ENCODE results near the gene ZBTB16. TPM values are rescaled to one million over a fixed set of nuclear protein-coding genes. Genes with fewer than 3 reads are reported as not detected.

Gene ZBTB16
- polyA plus RNA-seq, 3 donors = 4.1 to 12.3 (median 8.3) TPM

GRCh38 chr11:114054806-114055205 is 4.7 kb upstream of the ZBTB16 start:
- no peaks in the 10 kb centered on the region for H3K36me3 ChIP-seq (replicated peaks in 1 of 2; ENCODE audit: control insufficient read depth in 1 of 2, insufficient read depth in 2 of 2, low read length in 2 of 2)
- no peaks in the 10 kb centered on the region for H3K79me2 ChIP-seq (ENCODE audit: insufficient read depth, low read length)
- H3K27ac Mint-ChIP-seq = no peak overlapping the region
- H3K36me3 Mint-ChIP-seq = no peaks in the 10 kb centered on the region
- H3K27me3 Mint-ChIP-seq (ENCODE audit: low read depth in 3 of 3) = peaks cover 15 to 31% (median 30%) of the 10 kb centered on the region in 3 donors
- peaks cover 10 to 11% of the 10 kb centered on the region in 2 donors for H3K4me1 ChIP-seq (ENCODE audit: control insufficient read depth in 1 of 2, insufficient read depth in 2 of 2, low read length in 2 of 2)
- no peak overlapping the region for H3K4me3 ChIP-seq (replicated peaks in 1 of 3; ENCODE audit: low read depth in 2 of 3, low read length in 3 of 3)
- no peak overlapping the region for H2AFZ ChIP-seq (ENCODE audit: insufficient read depth, low read depth, low read length, poor library complexity, severe bottlenecking)
- H3K27me3 ChIP-seq (ENCODE audit: control insufficient read depth in 2 of 2, insufficient read depth in 2 of 2, low read length in 2 of 2) = peaks cover 8 to 26% of the 10 kb centered on the region in 2 donors
- no peak for TF ChIP-seq CTCF (IDR thresholded peaks at IDR 0.05)
- no peaks in the 10 kb centered on the region for H4K20me1 ChIP-seq (ENCODE audit: insufficient read depth, low read length)
- WGBS (ENCODE audit: insufficient coverage) = 100% methylated on average over 1 of the region's 3 CpGs
- H3K4me2 ChIP-seq (replicated peaks; ENCODE audit: extremely low read depth, low read length, poor library complexity, severe bottlenecking) = no peak overlapping the region
- H3K9me3 ChIP-seq (replicated peaks in 1 of 2; ENCODE audit: control insufficient read depth in 1 of 2, insufficient read depth in 1 of 2, low read length in 2 of 2) = no peaks in the 10 kb centered on the region
- H3K4me1 Mint-ChIP-seq = peaks cover 9% of the 10 kb centered on the region
- intact Hi-C loops (cut with micrococcal nuclease) = no loop called here
- H3K27ac ChIP-seq (ENCODE audit: low read depth in 1 of 2, low read length in 2 of 2) = no peak overlapping the region
- H3K4me3 Mint-ChIP-seq = no peak overlapping the region
- peaks cover 0 to 6% (median 0%) of the 10 kb centered on the region in 7 donors for H3K9me3 Mint-ChIP-seq
- DNase-seq = no peak
- H3K9ac ChIP-seq (ENCODE audit: insufficient read depth, low read length, poor library complexity, severe bottlenecking) = no peak overlapping the region

- H3K36me3 ChIP-seq (replicated peaks in 1 of 2; ENCODE audit: control insufficient read depth in 1 of 2, insufficient read depth in 2 of 2, low read length in 2 of 2) = no peaks in the 10 kb centered on the region
- no peak overlapping the region for H3K4me2 ChIP-seq (replicated peaks; ENCODE audit: extremely low read depth, low read length, poor library complexity, severe bottlenecking)
- DNase-seq = no peak
- Mint-ChIP-seq H3K27me3 (ENCODE audit: low read depth in 3 of 3) (peaks cover 15 to 41% (median 37%) of the 10 kb centered on the region in 3 donors), H3K4me1 (peaks cover 14% of the 10 kb centered on the region), H3K9me3 (peaks cover 0 to 13% (median 0%) of the 10 kb centered on the region in 7 donors), H3K27ac (no peak overlapping the region), H3K36me3 (no peaks in the 10 kb centered on the region), H3K4me3 (no peak overlapping the region)
- intact Hi-C loops (cut with micrococcal nuclease) = no loop called here
- H3K9me3 ChIP-seq (replicated peaks in 1 of 2; ENCODE audit: control insufficient read depth in 1 of 2, insufficient read depth in 1 of 2, low read length in 2 of 2) = no peaks in the 10 kb centered on the region
- no peak for TF ChIP-seq CTCF (IDR thresholded peaks at IDR 0.05)
- H4K20me1 ChIP-seq (ENCODE audit: insufficient read depth, low read length) = peaks cover 3% of the 10 kb centered on the region
- peaks cover 8 to 28% of the 10 kb centered on the region in 2 donors for H3K27me3 ChIP-seq (ENCODE audit: control insufficient read depth in 2 of 2, insufficient read depth in 2 of 2, low read length in 2 of 2)
- H3K27ac ChIP-seq (ENCODE audit: low read depth in 1 of 2, low read length in 2 of 2) = no peak overlapping the region
- H2AFZ ChIP-seq (ENCODE audit: insufficient read depth, low read depth, low read length, poor library complexity, severe bottlenecking) = no peak overlapping the region
- no peak overlapping the region for H3K4me3 ChIP-seq (replicated peaks in 1 of 3; ENCODE audit: low read depth in 2 of 3, low read length in 3 of 3)
- no peaks in the 10 kb centered on the region for H3K79me2 ChIP-seq (ENCODE audit: insufficient read depth, low read length)
- no peak overlapping the region for H3K9ac ChIP-seq (ENCODE audit: insufficient read depth, low read length, poor library complexity, severe bottlenecking)
- H3K4me1 ChIP-seq (ENCODE audit: control insufficient read depth in 1 of 2, insufficient read depth in 2 of 2, low read length in 2 of 2) = peaks cover 14% of the 10 kb centered on the region in 2 donors
Observed at GRCh38 chr11:114056409-114056808, 3.1 kb upstream of the ZBTB16 start.
